SIG-M5 treated with dmso at 0.1 percent for 504 hours (cell line): ENCODE measurements around the gene SARM1.
A peak's percentile ranks its signal among the peaks of the same experiment; 100 is the strongest.

Experiments used
- DNase-seq: peaks from one replicate; lab custom pipeline; 2025; ENCODE audit not compliant: unreplicated experiment; lab: John Stamatoyannopoulos, UW

Gene SARM1

DNA sequence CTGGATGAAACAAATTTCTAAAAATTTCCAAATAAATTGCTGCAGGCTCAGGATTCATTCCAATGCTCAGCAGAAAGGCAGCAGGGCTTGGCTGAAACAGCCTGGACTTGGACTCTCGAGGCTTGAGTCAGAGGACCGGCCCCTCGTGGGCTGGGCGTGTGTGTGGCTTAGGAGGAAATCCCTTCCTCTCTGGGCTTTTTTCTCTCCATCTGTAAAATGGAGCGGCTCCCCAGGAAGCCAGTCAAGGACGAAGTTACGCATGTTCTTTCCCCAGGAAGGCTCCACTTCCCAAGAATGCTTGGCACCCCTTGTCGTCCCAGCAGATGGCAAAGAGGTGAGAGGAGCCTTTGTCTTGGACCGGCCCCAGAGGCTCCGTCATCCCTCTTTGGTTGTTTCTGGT is 21.0 kb downstream of the SARM1 start:
- DNase-seq, result no peak

DNA sequence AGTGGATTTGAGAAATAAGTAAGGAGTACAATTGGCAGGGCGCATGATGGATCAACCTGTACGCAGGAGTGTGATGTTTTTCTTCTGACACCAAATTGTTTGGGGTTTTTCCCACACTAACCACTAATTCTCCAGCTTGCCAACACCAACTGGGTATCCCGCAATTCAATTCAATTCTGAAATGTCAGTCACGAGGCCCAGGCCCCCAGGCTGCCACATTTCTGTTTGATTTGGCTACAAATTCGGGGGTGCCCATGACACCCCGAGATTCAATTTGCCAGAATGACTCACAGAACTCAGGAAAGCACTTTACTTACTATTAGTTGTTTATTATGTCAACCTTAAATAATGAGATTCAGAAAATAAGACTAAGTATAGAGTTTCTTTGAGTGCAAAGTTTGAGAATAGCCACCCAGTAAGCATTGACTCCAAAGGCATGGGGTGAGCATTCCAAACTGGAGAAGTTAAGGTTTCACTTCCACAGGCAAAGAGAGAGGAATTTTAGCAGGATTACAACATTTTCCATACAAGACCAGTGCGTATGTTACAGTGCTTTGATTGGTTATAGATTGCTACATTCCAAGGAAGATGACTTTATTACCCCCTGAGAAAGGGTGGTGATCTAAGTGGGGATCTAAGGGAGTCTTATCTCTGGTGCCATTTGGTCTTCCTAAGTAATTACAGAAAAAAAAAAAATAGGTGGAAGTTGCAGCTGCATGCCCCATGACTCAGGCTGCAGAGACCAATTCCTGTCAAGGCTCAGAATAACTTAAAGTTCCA is 23.0 kb downstream of the SARM1 start:
- no peak for DNase-seq

DNA sequence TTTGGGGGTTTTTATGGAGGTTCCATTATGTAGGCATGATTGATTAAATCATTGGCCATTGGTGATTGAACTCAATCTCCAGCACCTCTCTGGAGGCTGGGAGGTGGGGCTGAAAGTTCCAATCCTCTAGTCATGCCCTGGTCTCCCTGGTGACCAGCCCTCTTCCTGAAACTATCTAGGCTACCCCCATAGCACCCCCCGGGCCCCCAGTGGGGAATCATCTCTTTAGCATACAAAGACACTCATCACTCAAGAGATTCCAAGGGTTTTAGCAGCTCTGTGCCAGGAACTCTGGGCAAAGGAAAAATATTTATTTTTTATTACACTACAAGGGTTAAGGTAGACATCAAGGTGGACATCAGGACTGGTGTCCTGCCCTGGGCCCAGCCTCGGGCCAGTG is 23.9 kb downstream of the SARM1 start:
- DNase-seq, result no peak

DNA sequence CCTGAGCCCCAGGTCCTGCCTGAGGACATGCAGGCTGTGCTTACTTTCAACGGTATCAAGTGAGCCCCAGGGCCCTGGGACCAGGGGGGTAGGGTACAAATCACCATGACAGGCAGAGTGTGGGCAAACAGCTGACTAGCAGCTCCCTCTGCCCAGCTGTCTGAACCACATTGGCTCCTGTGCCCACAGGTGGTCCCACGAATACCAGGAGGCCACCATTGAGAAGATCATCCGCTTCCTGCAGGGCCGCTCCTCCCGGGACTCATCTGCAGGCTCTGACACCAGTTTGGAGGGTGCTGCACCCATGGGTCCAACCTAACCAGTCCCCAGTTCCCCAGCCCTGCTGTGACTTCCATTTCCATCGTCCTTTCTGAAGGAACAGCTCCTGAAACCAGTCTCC is 24.5 kb downstream of the SARM1 start:
- no peak for DNase-seq

DNA sequence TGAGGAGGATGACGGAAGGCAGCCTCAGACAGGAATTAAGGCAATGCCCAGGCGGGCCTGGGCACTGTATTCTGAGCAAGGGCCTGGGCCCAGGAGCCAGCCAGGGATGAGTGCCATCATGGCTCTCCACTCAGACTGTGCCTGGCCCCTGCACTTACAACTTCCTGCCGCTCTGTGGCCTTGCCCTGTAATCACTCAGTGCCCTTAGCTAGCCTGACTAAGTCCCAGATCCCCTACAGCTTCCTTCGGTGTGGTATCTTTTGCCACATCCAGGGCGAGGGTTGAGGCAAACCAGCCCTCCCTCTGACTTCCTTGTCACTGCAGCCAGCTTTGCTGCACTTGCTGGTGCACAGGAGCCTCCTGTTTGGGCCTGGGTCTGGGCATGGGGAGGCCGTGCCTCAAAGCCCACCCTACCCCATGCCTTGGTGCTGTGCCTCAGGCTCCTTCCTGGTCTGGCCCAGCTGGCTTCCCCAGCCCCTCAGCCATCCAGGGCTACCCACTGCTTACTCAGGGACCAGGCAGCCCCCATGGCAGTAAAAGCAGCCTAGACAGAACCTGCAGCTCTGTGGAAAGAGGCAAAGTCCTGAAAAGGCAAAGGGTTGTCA is 25.2 kb downstream of the SARM1 start:
- no peak for DNase-seq

DNA sequence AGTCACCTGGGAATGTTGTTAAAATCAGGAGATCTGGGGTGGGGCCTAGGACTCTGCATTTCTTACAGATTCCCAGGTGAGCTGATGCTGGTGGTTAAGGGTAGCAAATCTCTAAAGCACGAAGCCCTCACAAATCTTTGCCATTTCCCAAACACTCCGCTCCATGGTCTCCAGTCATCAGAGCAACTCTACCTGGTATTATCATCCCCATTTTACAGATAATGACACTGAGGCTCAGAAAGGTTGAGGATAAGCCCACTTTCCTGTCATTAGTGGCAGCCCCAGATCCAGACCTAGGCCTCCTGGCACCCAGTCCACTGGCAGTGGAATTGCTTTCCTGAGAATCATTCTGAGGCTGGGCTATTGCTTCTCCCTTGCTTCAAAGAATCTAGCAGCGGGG is 25.8 kb downstream of the SARM1 start:
- no peak for DNase-seq

DNA sequence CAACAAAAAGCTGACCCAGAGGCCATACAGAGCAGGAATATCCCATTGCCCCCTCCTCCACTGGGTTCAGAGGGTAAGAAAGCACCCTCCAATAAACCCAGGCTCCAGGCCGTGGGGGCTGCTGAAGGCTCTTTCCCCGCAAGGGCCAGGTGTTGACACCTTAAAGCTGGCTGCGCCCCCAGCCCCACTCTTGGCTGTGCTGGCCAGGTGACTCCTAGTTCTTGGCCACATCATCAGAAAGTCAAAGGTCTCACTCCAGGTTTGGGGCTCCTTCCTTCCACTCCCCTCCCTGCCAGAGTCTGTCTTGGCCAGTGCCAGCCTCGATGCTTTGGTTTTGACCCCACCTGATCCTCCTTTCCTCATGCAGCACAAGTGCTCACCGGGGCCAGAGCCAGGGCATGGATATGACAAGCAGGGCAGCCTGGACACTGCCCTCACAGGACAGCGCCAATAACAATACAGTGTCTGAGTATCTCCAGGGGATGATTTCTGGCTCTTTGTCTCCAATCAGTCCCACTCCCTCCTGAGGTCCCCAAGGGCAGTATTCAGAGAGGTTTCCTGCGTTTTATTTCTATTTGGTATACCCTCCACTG is 26.3 kb downstream of the SARM1 start:
- DNase-seq, result no peak

DNA sequence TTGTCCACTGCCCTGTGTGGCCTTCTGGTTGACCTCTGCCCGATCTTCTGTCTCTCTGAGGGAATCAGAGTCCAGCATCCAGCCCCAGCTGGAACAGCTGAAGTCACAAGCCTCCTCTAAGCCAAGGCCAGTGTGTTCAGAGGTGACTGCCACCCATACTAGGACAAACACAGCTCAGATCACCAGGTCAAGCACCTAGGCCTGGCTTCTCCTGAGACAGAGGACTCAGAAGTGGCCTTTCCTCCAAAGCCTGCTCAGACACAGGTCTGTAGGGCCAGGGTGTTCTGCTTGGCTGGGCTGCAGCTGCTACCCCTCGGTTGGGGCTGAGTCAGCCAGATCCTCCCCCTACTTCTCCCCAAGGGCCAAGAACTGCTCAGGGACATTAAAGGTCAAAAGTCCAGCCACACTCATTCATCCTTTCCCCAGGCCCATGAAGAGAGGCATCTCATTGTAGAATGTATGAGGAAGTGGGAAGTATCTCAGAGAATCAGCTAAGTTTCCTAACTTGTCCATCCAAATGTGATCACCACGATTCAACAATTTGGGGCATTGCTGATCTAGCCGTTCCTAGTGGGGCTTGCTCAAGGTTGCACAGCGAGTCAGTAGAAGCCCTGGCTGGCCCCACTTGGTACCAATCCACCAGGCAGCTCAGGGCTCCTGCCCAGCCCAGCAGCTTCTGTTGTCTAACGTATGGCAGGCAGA is 26.9 kb downstream of the SARM1 start:
- DNase-seq, result peak; percentile 34

DNA sequence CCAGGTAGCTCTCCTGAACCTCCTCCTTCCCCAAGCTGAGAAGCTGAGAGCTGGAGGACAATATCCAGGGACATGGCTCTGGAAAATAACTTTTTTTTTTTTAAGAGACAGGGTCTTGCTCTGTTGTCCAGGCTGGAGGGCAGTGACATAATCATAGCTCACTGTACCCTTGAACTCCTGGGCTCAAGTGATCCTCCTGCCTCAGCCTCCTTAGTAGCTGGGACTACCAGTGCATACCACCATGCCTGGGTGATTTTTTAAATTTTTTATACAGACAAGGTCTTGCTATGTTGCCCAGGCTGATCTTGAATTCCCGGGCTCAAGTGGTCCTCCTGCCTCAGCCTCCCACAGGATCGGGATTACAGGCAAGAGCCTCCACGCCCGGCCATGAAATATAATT is 28.3 kb downstream of the SARM1 start:
- DNase-seq, result no peak

DNA sequence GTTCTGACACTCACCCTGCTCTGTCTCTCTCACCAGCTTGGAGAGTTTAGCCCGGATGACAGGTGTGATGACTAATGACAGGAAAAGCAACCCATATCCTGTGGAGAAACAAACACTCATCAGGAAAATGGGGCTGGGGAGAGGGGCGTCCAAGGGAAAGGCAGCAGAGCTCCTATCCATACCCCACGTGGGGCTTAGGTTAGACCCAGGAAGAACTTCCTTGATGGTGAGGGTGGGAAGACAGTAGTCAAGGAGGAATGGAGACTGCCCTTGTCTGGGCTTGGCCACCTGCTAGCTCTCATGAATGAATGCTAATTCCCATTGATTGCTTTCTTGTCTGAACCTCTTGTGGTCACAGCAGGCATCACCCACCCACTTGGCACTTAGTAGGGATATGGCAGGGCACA is 30.7 kb downstream of the SARM1 start:
- no peak for DNase-seq

DNA sequence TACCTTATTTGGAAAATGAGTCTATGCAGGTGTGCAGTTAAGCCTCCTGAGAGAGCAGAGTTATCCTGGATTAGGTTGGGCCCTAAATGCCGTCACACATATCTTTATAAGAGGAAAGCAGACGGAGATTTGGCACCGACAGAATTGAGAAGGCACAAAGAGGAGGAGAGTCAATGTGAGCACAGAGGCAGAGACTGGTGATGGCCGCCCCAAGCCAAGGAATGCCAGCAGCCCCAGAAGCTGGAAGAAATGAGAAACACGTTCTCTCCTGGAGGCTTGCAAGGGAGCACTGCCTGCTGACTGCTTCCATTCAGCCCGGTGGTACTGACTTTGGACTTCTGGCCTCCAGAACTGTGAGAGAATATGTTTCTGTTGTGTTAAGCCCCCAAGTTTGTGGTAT is 31.4 kb downstream of the SARM1 start:
- DNase-seq, result no peak

DNA sequence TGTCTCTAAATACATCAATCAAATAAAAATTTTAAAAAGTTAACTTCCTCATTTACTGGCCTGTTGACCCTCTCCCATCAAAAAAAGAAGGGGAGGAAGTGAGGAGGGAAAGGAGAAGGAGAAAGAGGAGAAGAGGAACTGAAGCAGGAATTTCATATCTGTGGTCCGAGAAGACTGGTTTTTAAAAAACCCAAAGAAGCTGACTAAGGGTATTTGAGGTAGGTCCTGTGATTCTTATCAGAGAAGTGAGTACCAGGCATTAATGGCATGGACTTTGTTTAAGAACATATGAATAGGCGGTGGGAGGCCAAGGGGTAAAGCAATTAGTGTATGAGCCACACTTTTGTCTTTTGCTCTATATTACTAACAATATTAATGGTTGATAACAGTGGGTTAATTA is 32.5 kb downstream of the SARM1 start:
- DNase-seq, result peak; percentile 29

DNA sequence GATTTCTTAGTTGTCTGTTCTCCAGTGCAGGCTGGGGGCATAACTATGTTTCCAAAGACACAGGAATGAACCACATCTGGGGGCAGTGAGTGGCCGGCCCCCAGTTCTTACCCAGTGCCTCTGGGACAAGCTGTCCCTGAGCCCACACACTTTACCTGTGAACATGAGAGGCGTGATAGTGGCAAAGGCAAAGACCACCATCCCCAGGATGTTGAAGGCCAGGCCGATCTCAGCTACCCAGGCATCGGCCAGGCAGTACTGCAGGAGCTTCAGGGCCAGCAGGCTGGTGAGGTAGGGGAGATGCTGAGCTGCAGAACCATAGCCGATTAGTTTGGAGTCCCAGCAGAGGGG is 32.9 kb downstream of the SARM1 start:
- no peak for DNase-seq

DNA sequence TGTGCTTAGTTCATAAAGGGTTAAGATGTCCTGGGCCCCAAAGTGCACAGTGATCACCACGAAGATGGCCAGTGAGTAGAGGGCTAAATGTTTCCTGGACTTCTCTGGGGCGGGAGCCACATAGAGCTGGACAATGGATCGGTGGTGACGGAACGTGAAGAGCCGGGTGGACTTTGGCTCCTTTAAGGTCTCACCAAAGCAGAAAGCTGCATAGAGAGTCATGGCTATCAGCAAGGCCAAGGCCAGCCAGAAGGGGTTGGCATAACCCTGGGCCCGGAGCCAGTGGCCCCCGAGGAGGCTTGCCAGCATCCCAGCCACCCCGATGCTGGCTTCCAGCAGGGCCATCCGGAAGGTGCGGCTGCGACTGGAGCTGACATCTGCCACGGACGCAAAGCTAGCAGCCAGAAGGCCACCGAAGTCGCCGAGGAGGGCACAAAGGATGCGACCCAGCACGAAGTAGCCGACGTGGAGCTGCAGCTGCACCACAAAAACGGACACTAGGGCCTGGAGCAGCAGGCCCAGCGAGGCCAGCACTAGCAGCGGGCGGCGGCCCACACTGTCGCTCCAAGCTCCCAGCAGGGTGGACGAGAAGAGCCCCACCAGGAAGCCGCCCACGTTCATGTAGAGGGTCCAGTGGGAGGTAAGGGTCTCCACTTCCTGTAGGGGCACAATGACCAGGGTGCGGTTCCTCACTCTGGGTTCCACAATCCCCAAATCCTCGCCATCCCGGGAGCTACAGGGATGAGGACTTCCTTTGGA is 33.5 kb downstream of the SARM1 start:
- DNase-seq, result no peak

DNA sequence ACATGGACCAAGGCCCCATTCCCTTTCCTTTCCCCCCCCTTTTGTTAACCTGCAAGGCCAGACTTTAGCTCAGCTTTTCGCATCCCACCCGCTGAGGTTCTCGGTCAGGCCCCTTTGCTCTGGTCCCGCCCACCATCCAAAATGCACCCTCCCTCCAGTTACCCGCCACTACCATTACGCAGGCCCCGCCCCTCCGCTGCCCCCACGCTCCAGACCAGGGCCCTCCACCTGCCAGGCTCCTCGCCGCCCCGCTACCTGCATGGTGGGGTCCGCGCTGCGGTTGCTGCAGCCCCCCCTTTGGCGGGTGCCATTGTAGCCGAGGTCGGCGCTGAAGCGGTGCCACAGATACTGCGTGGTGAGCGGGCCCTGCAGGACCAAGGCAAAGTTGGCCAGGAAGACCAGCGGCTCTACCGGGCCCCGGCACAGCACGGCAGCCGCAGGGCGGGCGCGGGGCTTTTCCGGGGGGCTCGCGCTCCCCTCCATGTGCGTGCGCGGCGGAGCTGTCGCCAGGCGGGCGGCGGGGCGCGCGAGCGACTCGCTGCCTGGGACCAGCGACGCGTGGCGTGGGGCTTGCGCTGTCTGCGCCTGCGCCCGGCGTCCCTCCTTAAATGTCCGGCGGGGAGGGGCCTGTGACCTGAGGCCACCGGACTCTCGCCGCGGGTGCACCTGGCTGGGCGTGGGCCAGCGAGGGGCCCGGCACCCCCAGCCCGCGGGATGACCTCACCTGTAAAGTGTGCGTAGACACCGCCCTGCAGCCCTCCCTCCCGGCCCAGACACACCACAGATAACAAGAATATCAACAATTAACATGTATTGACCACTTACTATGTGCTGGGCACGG is 34.4 kb downstream of the SARM1 start, which contains the start of gene SLC46A1:
SLC46A1 (minus strand) TSS at position 581 of the 841 bp plus-strand sequence; CDS start at position 483, 98 bp downstream.
- peak; percentile 39 for DNase-seq

DNA sequence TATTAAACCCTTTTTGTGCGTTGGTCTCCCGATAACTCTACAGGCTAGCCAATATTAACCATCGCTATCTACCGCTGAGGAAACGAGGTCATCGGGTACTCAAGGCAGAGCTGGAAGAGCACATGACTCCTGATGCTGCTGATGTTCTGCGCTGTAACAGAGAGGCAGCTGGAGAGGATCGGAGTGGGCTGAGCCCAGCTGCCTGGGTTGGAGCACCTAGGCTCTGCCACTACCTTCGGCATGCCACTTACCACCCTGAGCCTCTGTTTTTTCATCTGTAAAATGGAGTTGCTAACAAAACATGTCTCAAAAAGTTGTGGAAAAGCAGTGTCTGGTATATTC is 35.0 kb downstream of the SARM1 start:
- no peak for DNase-seq

DNA sequence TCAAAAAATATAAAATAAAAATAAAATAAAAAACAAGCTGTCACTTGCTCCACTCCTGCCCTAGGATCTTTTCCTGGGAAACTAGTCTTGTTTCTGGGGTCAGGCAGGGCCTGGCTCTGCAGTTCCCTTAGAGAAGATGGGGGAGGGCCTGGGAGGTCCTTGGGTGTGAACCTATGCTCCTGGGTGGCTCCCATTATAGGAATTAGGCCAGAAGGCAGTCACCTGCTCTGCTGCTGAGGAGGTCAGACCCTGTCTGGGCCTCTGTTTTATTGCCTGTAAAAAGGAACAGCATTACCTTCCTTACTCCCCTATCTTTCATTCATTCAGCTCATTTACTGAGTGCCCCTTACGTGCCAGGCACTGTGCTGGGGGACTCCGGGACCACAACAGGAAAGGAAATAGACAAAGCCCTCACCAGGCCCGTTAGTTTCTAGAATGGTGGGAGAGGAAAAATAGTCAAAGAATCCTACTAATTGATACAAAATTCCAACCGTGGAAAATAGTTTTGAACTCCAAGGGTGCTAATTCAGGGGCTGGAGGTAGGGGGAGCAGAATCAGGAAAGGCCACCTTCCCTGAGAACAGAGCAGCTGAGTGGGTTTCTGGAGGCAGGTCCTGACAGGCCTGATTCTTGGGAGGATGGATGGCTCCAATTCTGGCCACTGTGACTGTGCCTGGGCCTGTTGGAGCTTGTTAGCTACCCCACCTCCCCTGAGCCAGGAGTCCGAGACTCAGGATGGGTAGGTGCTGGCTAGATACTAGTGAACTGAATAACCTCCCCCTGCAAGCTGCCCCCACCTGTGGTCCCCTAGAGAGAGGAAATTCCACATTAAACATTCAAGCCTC is 35.9 kb downstream of the SARM1 start:
- no peak for DNase-seq

DNA sequence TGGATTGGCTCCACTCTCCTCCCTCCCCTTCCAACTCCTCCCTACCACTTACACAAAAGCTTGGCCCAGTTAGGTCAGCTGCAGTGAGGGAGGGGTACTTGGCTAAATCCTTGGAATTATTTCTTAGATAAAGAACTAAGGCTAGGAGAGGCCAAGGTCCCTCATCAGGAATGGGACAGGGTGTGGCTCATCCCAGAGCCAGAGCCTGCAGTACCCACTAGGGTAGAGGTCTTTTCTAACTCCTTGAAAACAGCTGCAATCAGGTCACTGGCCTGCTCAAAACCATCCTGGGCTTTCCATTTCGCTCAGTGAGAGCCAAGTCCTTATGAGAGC is 36.4 kb downstream of the SARM1 start:
- no peak for DNase-seq

DNA sequence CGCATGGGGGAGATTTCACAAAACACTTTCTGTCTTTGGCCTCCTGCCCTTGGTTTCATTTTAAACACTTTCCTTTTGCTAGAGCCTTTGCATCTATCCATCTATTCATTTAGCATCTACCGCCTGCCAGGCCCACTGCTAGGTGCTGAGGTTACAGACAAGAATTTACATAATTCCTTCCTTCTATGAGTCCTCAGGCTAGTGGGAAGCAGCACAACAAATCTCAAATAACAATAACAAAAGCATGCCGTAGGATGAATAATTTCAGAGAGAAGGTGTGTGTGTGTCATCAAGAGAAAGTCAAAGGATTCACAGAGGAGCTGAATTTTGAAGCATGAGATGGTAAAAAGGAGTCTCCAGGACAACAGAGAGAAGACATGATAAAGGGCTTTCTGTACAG is 40.6 kb downstream of the SARM1 start:
- DNase-seq, result no peak

DNA sequence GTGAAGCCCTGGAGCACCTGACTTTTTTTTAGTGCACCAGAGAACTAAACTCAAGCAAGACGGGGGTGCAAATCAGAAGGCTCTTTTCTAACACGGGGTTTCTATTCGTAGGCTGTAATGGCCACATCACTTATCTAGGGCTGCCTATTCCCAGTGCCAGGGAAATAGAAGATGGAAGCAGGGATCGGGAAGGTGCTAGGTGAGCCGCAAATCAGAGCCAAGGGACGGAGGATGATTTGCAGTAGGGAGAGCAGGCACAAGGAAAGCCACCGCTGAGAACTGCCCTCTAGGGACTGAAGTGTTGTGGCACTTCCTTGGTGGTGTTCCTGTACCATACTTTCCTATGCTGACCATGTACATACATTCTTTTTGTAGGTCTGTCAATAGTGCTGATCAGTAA is 42.3 kb downstream of the SARM1 start:
- DNase-seq, result no peak
